ENCODE measurements around the gene LYL1.

- no peak for TF ChIP-seq SP1 (IDR thresholded peaks at IDR 0.05)
- TF ChIP-seq, protein P1, sequence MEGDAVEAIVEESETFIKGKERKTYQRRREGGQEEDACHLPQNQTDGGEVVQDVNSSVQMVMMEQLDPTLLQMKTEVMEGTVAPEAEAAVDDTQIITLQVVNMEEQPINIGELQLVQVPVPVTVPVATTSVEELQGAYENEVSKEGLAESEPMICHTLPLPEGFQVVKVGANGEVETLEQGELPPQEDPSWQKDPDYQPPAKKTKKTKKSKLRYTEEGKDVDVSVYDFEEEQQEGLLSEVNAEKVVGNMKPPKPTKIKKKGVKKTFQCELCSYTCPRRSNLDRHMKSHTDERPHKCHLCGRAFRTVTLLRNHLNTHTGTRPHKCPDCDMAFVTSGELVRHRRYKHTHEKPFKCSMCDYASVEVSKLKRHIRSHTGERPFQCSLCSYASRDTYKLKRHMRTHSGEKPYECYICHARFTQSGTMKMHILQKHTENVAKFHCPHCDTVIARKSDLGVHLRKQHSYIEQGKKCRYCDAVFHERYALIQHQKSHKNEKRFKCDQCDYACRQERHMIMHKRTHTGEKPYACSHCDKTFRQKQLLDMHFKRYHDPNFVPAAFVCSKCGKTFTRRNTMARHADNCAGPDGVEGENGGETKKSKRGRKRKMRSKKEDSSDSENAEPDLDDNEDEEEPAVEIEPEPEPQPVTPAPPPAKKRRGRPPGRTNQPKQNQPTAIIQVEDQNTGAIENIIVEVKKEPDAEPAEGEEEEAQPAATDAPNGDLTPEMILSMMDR (IDR thresholded peaks at IDR 0.05; ENCODE audit: low read depth, low read length, missing input control) = no peak
- no peak for TF ChIP-seq HNF4G (IDR thresholded peaks at IDR 0.05)
- no peak for TF ChIP-seq MAX (IDR thresholded peaks at IDR 0.05)
- no peak for TF ChIP-seq JUND (IDR thresholded peaks at IDR 0.05)
- no peak for TF ChIP-seq RAD21 (IDR thresholded peaks at IDR 0.05)
- TF ChIP-seq FOXA1 (IDR thresholded peaks at IDR 0.05) = no peak
Observed at GRCh38 chr19:13101590-13102415, 855 bp downstream of the LYL1 start.
